ENCODE measurements around the gene PWWP2B.

The PWWP2B gene

GRCh38 chr10:132374612-132375011 is 22.4 kb upstream of the PWWP2B start:
- TF ChIP-seq CTCF (IDR thresholded peaks at IDR 0.05; ENCODE audit: insufficient read depth, low read length, poor library complexity, severe bottlenecking): no peak
- no peak for TF ChIP-seq EZH2phosphoT487 (conservative IDR thresholded peaks at IDR 0.05; ENCODE audit: low read length)
- H3K27me3 ChIP-seq (ENCODE audit: low read length): no peaks in the 10 kb centered on the region
- H4K20me1 ChIP-seq (ENCODE audit: low read depth, low read length): no peaks in the 10 kb centered on the region
- no peaks in the 10 kb centered on the region for H3K36me3 ChIP-seq (ENCODE audit: low read length)
- no peak overlapping the region for H3K4me2 ChIP-seq (ENCODE audit: low read depth, low read length, poor library complexity, severe bottlenecking)
- H3K9me2 ChIP-seq (replicated peaks; ENCODE audit: insufficient read depth, low read length): no peaks in the 10 kb centered on the region
- no peaks in the 10 kb centered on the region for H3K79me2 ChIP-seq (ENCODE audit: insufficient read depth, low read length)
- H3F3A ChIP-seq (ENCODE audit: insufficient read depth): no peaks in the 10 kb centered on the region
- no peak overlapping the region for H3K4me3 ChIP-seq (ENCODE audit: insufficient read depth, low read length, poor library complexity, severe bottlenecking)
- H2AFZ ChIP-seq (ENCODE audit: low read depth, low read length, severe bottlenecking): no peak overlapping the region
- no peak overlapping the region for H3K27ac ChIP-seq (ENCODE audit: low read depth, low read length)
- H3K9ac ChIP-seq (ENCODE audit: low read length): no peak overlapping the region
- no peaks in the 10 kb centered on the region for H3K9me3 ChIP-seq (ENCODE audit: insufficient read depth, low read length)

- TF ChIP-seq EZH2phosphoT487 (conservative IDR thresholded peaks at IDR 0.05; ENCODE audit: low read length) (no peak), CTCF (IDR thresholded peaks at IDR 0.05; ENCODE audit: insufficient read depth, low read length, poor library complexity, severe bottlenecking) (no peak)
Observed at GRCh38 chr10:132375116-132375794, 21.7 kb upstream of the PWWP2B start.

GRCh38 chr10:132375795-132376297 is 21.2 kb upstream of the PWWP2B start:
- no peaks in the 10 kb centered on the region for H3K27me3 ChIP-seq (ENCODE audit: low read length)
- no peak overlapping the region for H3K4me3 ChIP-seq (ENCODE audit: insufficient read depth, low read length, poor library complexity, severe bottlenecking)
- H3F3A ChIP-seq (ENCODE audit: insufficient read depth): no peaks in the 10 kb centered on the region
- H3K9me3 ChIP-seq (ENCODE audit: insufficient read depth, low read length): no peaks in the 10 kb centered on the region
- no peaks in the 10 kb centered on the region for H3K9me2 ChIP-seq (replicated peaks; ENCODE audit: insufficient read depth, low read length)
- no peaks in the 10 kb centered on the region for H3K36me3 ChIP-seq (ENCODE audit: low read length)
- no peak overlapping the region for H3K27ac ChIP-seq (ENCODE audit: low read depth, low read length)
- TF ChIP-seq EZH2phosphoT487 (conservative IDR thresholded peaks at IDR 0.05; ENCODE audit: low read length) (no peak), CTCF (IDR thresholded peaks at IDR 0.05; ENCODE audit: insufficient read depth, low read length, poor library complexity, severe bottlenecking) (no peak)
- H3K4me2 ChIP-seq (ENCODE audit: low read depth, low read length, poor library complexity, severe bottlenecking): no peak overlapping the region
- H4K20me1 ChIP-seq (ENCODE audit: low read depth, low read length): no peaks in the 10 kb centered on the region
- no peak overlapping the region for H2AFZ ChIP-seq (ENCODE audit: low read depth, low read length, severe bottlenecking)
- H3K79me2 ChIP-seq (ENCODE audit: insufficient read depth, low read length): no peaks in the 10 kb centered on the region
- no peak overlapping the region for H3K9ac ChIP-seq (ENCODE audit: low read length)

More at GRCh38 chr10:132375116-132375794, 21.7 kb upstream of the PWWP2B start:
- Histone ChIP-seq H3K9me2 (replicated peaks; ENCODE audit: insufficient read depth, low read length) (no peaks in the 10 kb centered on the region), H3K27ac (ENCODE audit: low read depth, low read length) (no peak overlapping the region), H3F3A (ENCODE audit: insufficient read depth) (no peaks in the 10 kb centered on the region), H3K4me3 (ENCODE audit: insufficient read depth, low read length, poor library complexity, severe bottlenecking) (no peak overlapping the region), H3K9me3 (ENCODE audit: insufficient read depth, low read length) (no peaks in the 10 kb centered on the region), H3K79me2 (ENCODE audit: insufficient read depth, low read length) (no peaks in the 10 kb centered on the region), H3K9ac (ENCODE audit: low read length) (no peak overlapping the region), H2AFZ (ENCODE audit: low read depth, low read length, severe bottlenecking) (no peak overlapping the region), H3K4me2 (ENCODE audit: low read depth, low read length, poor library complexity, severe bottlenecking) (no peak overlapping the region), H3K27me3 (ENCODE audit: low read length) (no peaks in the 10 kb centered on the region), H4K20me1 (ENCODE audit: low read depth, low read length) (no peaks in the 10 kb centered on the region), H3K36me3 (ENCODE audit: low read length) (no peaks in the 10 kb centered on the region)

All from SU-DHL-6 (cell line).